IPS-18a (cell line): ENCODE data around the gene ZNF3.

Experiments
- H3K27ac ChIP-seq: one replicate; pipeline ENCODE4 v1.5.1; 2013; ENCODE audit warnings: low read length
- H3K27me3 ChIP-seq: one replicate; pipeline ENCODE4 v1.6.1; 2013; ENCODE audit warnings: mild to moderate bottlenecking, low read length; ENCODE audit not compliant: control insufficient read depth, insufficient read depth
- H3K36me3 ChIP-seq: one replicate; pipeline ENCODE4 v1.6.1; 2013; ENCODE audit warnings: low read depth, low read length; ENCODE audit not compliant: control insufficient read depth
- H3K4me1 ChIP-seq: one replicate; pipeline ENCODE4 v1.6.1; 2013; ENCODE audit warnings: low read depth, low read length; ENCODE audit not compliant: control insufficient read depth
- H3K4me3 ChIP-seq: one replicate; pipeline ENCODE4 v1.5.1; 2013; ENCODE audit warnings: low read length
- H3K9ac ChIP-seq: one replicate; pipeline ENCODE4 v1.6.1; 2013; ENCODE audit warnings: mild to moderate bottlenecking, low read length, moderate library complexity
- H3K9me3 ChIP-seq: one replicate; pipeline ENCODE4 v1.6.1; 2013; ENCODE audit warnings: low read depth, low read length; ENCODE audit not compliant: control insufficient read depth

ZNF3 gene

GRCh38 chr7:100061518-100062193 is 19.9 kb downstream of the ZNF3 start:
- Histone ChIP-seq H3K9me3 (no peaks in the 10 kb centered on the region), H3K9ac (no peak overlapping the region), H3K27ac (no peak overlapping the region), H3K4me1 (no peaks in the 10 kb centered on the region), H3K4me3 (no peak overlapping the region), H3K27me3 (no peaks in the 10 kb centered on the region), H3K36me3 (peaks cover 49% of the 10 kb centered on the region)

- no peaks in the 10 kb centered on the region for H3K9me3 ChIP-seq
- no peaks in the 10 kb centered on the region for H3K27me3 ChIP-seq
- H3K4me1 ChIP-seq, result no peaks in the 10 kb centered on the region
- no peak overlapping the region for H3K4me3 ChIP-seq
- H3K27ac ChIP-seq, result no peak overlapping the region
- H3K9ac ChIP-seq, result no peak overlapping the region
- H3K36me3 ChIP-seq, result peaks cover 39% of the 10 kb centered on the region
Observed at GRCh38 chr7:100059251-100059739, 22.2 kb downstream of the ZNF3 start.

GRCh38 chr7:100057006-100057405 is 24.5 kb downstream of the ZNF3 start:
- Histone ChIP-seq H3K4me3 (no peak overlapping the region), H3K36me3 (peaks cover 28% of the 10 kb centered on the region), H3K27me3 (no peaks in the 10 kb centered on the region), H3K9me3 (no peaks in the 10 kb centered on the region), H3K27ac (no peak overlapping the region), H3K4me1 (no peaks in the 10 kb centered on the region), H3K9ac (no peak overlapping the region)

DNA sequence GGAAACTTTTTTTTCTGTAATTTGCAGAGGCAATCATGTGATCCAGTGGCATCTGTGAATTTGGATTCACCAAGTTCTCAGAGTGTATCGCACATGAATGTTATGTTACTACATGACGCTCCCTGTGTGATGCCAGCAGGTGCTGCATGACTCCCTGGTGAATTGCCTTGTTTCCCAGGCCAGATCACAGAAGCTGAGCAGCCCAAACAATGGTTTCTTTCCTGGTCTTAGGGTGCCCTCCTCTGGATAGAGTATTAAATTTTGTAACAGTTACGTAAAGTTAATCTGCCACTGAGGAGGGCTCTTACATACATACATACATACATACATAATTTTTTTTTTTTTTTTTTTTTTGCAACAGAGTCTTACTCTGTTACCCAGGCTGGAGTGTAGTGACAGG is 28.3 kb downstream of the ZNF3 start:
- Histone ChIP-seq H3K9me3 (no peaks in the 10 kb centered on the region), H3K27ac (no peak overlapping the region), H3K4me1 (peaks cover 5% of the 10 kb centered on the region), H3K9ac (no peak overlapping the region), H3K4me3 (no peak overlapping the region), H3K36me3 (peaks cover 16% of the 10 kb centered on the region), H3K27me3 (no peaks in the 10 kb centered on the region)

DNA sequence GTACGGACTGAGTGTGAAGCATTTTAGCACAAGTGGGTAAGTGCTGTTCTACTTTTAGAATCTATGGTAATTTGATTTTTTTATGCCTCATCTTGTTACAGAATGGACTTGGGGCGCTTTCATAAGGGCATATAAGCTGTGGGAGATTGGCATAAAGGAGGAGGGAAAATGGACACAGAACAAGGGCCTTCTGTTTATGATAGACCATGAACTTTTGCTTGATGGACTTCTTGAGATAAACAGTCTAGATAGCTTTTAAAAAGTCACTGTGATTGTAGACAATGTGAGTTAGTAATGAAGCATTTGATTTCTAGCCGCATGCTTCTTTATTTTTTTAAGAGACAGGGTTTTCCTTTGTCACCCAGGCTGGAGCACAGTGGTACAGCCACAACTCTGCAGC is 29.9 kb downstream of the ZNF3 start:
- peaks cover 5% of the 10 kb centered on the region for H3K4me1 ChIP-seq

GRCh38 chr7:100049441-100050291 is 31.9 kb downstream of the ZNF3 start, which contains the start of gene ZSCAN21:
Gene ZSCAN21 (plus strand): TSS chr7:100049774. CDS start chr7:100057007, 7,233 bp downstream.
- H3K36me3 ChIP-seq, result no peaks in the 10 kb centered on the region
- H3K4me3 ChIP-seq, result peak within 1 kb of the TSS; percentile 99
- H3K4me1 ChIP-seq, result peaks cover 5% of the 10 kb centered on the region
- peak within 1 kb of the TSS; percentile 90 for H3K27ac ChIP-seq
- H3K9me3 ChIP-seq, result no peaks in the 10 kb centered on the region
- H3K27me3 ChIP-seq, result no peaks in the 10 kb centered on the region
- H3K9ac ChIP-seq, result peak within 1 kb of the TSS; percentile 89

More for the DNA sequence above, 29.9 kb downstream of the ZNF3 start:
- Histone ChIP-seq H3K36me3 (peaks cover under 1% of the 10 kb centered on the region), H3K4me3 (no peak overlapping the region), H3K27ac (no peak overlapping the region), H3K9ac (no peak overlapping the region), H3K27me3 (no peaks in the 10 kb centered on the region), H3K9me3 (no peaks in the 10 kb centered on the region)

GRCh38 chr7:100048680-100049079 is 32.8 kb downstream of the ZNF3 start:
- no peaks in the 10 kb centered on the region for H3K36me3 ChIP-seq
- H3K9ac ChIP-seq, result no peak overlapping the region
- H3K27me3 ChIP-seq, result no peaks in the 10 kb centered on the region
- no peaks in the 10 kb centered on the region for H3K9me3 ChIP-seq
- no peak overlapping the region for H3K4me3 ChIP-seq
- no peak overlapping the region for H3K27ac ChIP-seq
- peaks cover 5% of the 10 kb centered on the region for H3K4me1 ChIP-seq

GRCh38 chr7:100044718-100045117 is 36.8 kb downstream of the ZNF3 start:
- Histone ChIP-seq H3K36me3 (no peaks in the 10 kb centered on the region), H3K27ac (no peak overlapping the region), H3K27me3 (no peaks in the 10 kb centered on the region), H3K9ac (no peak overlapping the region), H3K9me3 (peaks cover 3% of the 10 kb centered on the region), H3K4me3 (no peak overlapping the region), H3K4me1 (peaks cover 5% of the 10 kb centered on the region)

- Histone ChIP-seq H3K9me3 (peaks cover 3% of the 10 kb centered on the region), H3K4me1 (no peaks in the 10 kb centered on the region), H3K9ac (no peak overlapping the region), H3K36me3 (peaks cover 13% of the 10 kb centered on the region), H3K4me3 (no peak overlapping the region), H3K27me3 (no peaks in the 10 kb centered on the region), H3K27ac (no peak overlapping the region)
Observed at GRCh38 chr7:100040575-100040974, 40.9 kb downstream of the ZNF3 start.

DNA sequence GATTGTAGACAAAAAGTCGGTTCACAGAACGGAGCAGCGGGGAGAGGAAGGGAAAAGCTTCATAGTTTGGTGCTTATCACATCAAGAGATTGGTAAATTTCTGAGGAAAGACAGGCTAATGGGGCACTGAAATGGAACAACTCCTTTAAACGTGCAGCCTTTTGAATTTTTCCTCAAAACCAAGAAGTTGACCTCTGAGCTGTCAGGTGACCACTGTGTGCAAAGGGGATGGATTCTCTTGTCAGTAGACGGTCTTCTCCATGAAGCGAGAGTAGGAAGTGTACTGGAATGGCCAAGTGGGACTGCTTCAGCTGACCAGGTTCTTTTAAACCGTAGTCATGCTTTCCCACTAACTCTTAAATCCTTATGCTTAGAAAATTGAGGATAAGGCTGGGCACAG is 43.2 kb downstream of the ZNF3 start:
- peaks cover 36% of the 10 kb centered on the region for H3K36me3 ChIP-seq
- peaks cover 3% of the 10 kb centered on the region for H3K9me3 ChIP-seq

GRCh38 chr7:100035876-100036275 is 45.6 kb downstream of the ZNF3 start:
- H3K9me3 ChIP-seq, result no peaks in the 10 kb centered on the region
- H3K9ac ChIP-seq, result no peak overlapping the region
- H3K27ac ChIP-seq, result no peak overlapping the region
- H3K4me3 ChIP-seq, result no peak overlapping the region
- H3K27me3 ChIP-seq, result no peaks in the 10 kb centered on the region
- no peaks in the 10 kb centered on the region for H3K4me1 ChIP-seq
- H3K36me3 ChIP-seq, result peaks cover 49% of the 10 kb centered on the region

More for the DNA sequence above, 43.2 kb downstream of the ZNF3 start:
- H3K9ac ChIP-seq, result no peak overlapping the region
- no peak overlapping the region for H3K4me3 ChIP-seq
- H3K27ac ChIP-seq, result no peak overlapping the region
- H3K4me1 ChIP-seq, result no peaks in the 10 kb centered on the region
- H3K27me3 ChIP-seq, result no peaks in the 10 kb centered on the region
